Measurements from ENCODE around the gene TRIM15.

DNA sequence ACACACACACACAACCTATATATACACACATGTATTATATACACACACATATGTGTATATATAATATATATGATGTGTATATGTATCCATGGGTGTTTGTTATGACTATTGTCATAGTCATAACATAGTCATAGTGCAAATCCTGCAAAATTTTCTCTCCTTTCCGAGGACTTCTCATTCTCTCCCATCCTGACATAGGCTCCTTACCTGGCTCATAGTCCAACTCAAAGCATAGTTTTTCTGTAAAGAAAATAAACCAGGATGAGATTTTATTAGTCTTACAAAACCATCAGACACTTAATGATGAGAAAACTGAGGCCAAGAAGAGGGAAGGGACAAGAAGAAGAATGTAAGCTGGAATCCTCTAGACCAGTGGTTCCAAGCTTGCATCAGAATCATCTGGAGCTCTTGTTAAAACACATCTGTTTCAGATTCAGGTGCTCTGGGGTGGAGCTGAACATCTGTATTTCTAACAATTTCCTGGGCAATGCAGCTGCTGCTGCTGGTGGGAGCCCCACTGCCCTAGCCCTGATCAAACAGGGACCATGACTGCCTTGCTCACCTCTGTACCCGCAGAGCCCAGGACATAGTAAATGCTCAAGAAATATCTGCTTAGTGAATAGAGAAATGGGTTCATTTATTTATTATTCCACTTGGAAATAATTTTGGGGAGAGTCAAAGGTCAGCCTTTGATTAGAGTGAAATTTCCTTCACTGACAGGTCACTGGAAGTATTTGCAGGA, 7.7 kb upstream of the TRIM15 start:
- TF ChIP-seq, protein P1, sequence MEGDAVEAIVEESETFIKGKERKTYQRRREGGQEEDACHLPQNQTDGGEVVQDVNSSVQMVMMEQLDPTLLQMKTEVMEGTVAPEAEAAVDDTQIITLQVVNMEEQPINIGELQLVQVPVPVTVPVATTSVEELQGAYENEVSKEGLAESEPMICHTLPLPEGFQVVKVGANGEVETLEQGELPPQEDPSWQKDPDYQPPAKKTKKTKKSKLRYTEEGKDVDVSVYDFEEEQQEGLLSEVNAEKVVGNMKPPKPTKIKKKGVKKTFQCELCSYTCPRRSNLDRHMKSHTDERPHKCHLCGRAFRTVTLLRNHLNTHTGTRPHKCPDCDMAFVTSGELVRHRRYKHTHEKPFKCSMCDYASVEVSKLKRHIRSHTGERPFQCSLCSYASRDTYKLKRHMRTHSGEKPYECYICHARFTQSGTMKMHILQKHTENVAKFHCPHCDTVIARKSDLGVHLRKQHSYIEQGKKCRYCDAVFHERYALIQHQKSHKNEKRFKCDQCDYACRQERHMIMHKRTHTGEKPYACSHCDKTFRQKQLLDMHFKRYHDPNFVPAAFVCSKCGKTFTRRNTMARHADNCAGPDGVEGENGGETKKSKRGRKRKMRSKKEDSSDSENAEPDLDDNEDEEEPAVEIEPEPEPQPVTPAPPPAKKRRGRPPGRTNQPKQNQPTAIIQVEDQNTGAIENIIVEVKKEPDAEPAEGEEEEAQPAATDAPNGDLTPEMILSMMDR (IDR thresholded peaks at IDR 0.05 in 2 of 3, conservative IDR thresholded peaks at IDR 0.05 in 1 of 3; ENCODE audit: control insufficient read depth in 2 of 3, extremely low read depth in 1 of 3, insufficient read depth in 1 of 3, low read depth in 3 of 3, low read length in 3 of 3): no peak
- TF ChIP-seq, protein P2, sequence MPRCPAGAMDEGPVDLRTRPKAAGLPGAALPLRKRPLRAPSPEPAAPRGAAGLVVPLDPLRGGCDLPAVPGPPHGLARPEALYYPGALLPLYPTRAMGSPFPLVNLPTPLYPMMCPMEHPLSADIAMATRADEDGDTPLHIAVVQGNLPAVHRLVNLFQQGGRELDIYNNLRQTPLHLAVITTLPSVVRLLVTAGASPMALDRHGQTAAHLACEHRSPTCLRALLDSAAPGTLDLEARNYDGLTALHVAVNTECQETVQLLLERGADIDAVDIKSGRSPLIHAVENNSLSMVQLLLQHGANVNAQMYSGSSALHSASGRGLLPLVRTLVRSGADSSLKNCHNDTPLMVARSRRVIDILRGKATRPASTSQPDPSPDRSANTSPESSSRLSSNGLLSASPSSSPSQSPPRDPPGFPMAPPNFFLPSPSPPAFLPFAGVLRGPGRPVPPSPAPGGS (IDR thresholded peaks at IDR 0.05; ENCODE audit: borderline replicate concordance, insufficient read depth, low read depth, low read length, poor library complexity, severe bottlenecking): no peak
- TF ChIP-seq NR2C2 (IDR thresholded peaks at IDR 0.05; ENCODE audit: borderline replicate concordance, control insufficient read depth, insufficient read length, low read depth): no peak
- TF ChIP-seq FOS (IDR thresholded peaks at IDR 0.05; ENCODE audit: borderline replicate concordance, extremely low read depth, insufficient read length): no peak
- no peak for TF ChIP-seq BMI1 (IDR thresholded peaks at IDR 0.05; ENCODE audit: borderline replicate concordance)
- TF ChIP-seq, protein P3, sequence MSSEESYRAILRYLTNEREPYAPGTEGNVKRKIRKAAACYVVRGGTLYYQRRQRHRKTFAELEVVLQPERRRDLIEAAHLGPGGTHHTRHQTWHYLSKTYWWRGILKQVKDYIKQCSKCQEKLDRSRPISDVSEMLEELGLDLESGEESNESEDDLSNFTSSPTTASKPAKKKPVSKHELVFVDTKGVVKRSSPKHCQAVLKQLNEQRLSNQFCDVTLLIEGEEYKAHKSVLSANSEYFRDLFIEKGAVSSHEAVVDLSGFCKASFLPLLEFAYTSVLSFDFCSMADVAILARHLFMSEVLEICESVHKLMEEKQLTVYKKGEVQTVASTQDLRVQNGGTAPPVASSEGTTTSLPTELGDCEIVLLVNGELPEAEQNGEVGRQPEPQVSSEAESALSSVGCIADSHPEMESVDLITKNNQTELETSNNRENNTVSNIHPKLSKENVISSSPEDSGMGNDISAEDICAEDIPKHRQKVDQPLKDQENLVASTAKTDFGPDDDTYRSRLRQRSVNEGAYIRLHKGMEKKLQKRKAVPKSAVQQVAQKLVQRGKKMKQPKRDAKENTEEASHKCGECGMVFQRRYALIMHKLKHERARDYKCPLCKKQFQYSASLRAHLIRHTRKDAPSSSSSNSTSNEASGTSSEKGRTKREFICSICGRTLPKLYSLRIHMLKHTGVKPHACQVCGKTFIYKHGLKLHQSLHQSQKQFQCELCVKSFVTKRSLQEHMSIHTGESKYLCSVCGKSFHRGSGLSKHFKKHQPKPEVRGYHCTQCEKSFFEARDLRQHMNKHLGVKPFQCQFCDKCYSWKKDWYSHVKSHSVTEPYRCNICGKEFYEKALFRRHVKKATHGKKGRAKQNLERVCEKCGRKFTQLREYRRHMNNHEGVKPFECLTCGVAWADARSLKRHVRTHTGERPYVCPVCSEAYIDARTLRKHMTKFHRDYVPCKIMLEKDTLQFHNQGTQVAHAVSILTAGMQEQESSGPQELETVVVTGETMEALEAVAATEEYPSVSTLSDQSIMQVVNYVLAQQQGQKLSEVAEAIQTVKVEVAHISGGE (CRISPR knock-in tag; IDR thresholded peaks at IDR 0.05): no peak
- TF ChIP-seq TAF1 (IDR thresholded peaks at IDR 0.05; ENCODE audit: borderline replicate concordance, low read depth, low read length): no peak
- TF ChIP-seq, protein P4, sequence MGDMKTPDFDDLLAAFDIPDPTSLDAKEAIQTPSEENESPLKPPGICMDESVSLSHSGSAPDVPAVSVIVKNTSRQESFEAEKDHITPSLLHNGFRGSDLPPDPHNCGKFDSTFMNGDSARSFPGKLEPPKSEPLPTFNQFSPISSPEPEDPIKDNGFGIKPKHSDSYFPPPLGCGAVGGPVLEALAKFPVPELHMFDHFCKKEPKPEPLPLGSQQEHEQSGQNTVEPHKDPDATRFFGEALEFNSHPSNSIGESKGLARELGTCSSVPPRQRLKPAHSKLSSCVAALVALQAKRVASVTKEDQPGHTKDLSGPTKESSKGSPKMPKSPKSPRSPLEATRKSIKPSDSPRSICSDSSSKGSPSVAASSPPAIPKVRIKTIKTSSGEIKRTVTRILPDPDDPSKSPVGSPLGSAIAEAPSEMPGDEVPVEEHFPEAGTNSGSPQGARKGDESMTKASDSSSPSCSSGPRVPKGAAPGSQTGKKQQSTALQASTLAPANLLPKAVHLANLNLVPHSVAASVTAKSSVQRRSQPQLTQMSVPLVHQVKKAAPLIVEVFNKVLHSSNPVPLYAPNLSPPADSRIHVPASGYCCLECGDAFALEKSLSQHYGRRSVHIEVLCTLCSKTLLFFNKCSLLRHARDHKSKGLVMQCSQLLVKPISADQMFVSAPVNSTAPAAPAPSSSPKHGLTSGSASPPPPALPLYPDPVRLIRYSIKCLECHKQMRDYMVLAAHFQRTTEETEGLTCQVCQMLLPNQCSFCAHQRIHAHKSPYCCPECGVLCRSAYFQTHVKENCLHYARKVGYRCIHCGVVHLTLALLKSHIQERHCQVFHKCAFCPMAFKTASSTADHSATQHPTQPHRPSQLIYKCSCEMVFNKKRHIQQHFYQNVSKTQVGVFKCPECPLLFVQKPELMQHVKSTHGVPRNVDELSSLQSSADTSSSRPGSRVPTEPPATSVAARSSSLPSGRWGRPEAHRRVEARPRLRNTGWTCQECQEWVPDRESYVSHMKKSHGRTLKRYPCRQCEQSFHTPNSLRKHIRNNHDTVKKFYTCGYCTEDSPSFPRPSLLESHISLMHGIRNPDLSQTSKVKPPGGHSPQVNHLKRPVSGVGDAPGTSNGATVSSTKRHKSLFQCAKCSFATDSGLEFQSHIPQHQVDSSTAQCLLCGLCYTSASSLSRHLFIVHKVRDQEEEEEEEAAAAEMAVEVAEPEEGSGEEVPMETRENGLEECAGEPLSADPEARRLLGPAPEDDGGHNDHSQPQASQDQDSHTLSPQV (IDR thresholded peaks at IDR 0.05): no peak
- TF ChIP-seq CHD1 (IDR thresholded peaks at IDR 0.05; ENCODE audit: low read depth, low read length): no peak
- no peak for TF ChIP-seq CREB1 (IDR thresholded peaks at IDR 0.05; ENCODE audit: low read depth)
- TF ChIP-seq IRF3 (IDR thresholded peaks at IDR 0.05): no peak
- TF ChIP-seq ZNF384 (IDR thresholded peaks at IDR 0.05; ENCODE audit: borderline replicate concordance, low read depth, low read length): no peak

Measured in GM12878 (cell line).